Fibroblast of the aortic adventitia (primary cell): ENCODE data around the gene SIK2. TPM values are rescaled to one million over a fixed set of nuclear protein-coding genes. Genes with fewer than 3 reads are reported as not detected.
A peak's percentile ranks its signal among the peaks of the same experiment; 100 is the strongest.

Source experiments
- DNase-seq: peaks from one replicate; pipeline ENCODE4 v3.0.0-alpha.2; 2010; ENCODE audit warnings: low read depth
- H3K4me3 ChIP-seq: 2 replicates; pipeline ENCODE4 v1.5.1; 2011; ENCODE audit warnings: low read depth, mild to moderate bottlenecking, control low read depth, low read length, moderate library complexity
- total RNA-seq: library from RNA; depleted of rRNA; stranded (reverse); fragments of >200 nt; gene quantifications from 2 replicates; pipeline ENCODE4 v1.2.3, GENCODE V29; 2012; ENCODE audit warnings: low replicate concordance
- TF ChIP-seq, protein P1 (sequence below): IDR thresholded peaks from 2 replicates; pipeline ENCODE4 v1.5.1; 2011; ENCODE audit warnings: mild to moderate bottlenecking, low read length, control low read depth, inconsistent platforms; ENCODE audit not compliant: insufficient read depth

The SIK2 gene
- total RNA-seq, 1 donor: 16.6 TPM

DNA sequence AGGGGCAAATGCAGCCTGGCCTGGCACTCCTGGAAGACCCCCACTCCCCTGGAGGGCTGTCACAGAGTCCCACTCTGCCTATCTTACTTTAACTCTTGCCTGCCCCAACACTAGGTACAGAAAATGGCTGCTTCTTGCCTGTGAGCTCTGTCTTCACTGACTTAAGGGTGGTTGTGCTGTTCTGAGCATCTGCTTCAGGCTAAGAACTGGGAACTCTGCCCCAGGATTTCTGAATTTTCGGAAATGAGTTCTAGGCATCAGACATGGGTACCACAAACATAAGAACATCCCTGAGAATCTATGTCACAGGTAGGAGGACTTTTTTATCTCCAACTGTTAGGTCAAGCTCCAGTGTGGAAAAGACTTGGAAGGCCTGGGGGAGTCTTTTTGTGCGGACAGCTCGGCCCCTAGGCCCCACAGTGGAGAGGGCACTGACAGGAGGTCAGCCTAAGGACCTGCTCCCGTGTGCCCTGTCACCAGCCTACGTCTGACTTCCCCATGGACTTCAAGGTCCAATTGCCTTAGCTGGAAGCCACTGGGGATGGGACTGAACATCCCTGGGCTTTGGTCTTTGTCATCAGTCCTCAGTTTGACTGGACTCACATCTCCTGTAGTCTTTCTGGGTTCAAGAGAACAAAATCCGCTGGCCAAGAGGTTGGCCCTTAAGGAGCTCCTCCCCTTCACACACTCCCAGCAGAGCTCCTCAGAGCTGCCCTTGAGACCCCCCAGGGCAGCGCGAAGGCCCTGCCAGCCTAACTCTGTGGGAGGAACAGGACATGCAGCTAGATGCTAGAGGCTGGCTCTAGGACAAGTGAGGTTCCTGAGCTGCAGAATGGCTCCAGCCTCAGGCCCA is 132.1 kb downstream of the SIK2 start:
- no peak overlapping the region for H3K4me3 ChIP-seq
- TF ChIP-seq, protein P1, sequence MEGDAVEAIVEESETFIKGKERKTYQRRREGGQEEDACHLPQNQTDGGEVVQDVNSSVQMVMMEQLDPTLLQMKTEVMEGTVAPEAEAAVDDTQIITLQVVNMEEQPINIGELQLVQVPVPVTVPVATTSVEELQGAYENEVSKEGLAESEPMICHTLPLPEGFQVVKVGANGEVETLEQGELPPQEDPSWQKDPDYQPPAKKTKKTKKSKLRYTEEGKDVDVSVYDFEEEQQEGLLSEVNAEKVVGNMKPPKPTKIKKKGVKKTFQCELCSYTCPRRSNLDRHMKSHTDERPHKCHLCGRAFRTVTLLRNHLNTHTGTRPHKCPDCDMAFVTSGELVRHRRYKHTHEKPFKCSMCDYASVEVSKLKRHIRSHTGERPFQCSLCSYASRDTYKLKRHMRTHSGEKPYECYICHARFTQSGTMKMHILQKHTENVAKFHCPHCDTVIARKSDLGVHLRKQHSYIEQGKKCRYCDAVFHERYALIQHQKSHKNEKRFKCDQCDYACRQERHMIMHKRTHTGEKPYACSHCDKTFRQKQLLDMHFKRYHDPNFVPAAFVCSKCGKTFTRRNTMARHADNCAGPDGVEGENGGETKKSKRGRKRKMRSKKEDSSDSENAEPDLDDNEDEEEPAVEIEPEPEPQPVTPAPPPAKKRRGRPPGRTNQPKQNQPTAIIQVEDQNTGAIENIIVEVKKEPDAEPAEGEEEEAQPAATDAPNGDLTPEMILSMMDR: no peak
- peak; percentile 11 for DNase-seq

DNA sequence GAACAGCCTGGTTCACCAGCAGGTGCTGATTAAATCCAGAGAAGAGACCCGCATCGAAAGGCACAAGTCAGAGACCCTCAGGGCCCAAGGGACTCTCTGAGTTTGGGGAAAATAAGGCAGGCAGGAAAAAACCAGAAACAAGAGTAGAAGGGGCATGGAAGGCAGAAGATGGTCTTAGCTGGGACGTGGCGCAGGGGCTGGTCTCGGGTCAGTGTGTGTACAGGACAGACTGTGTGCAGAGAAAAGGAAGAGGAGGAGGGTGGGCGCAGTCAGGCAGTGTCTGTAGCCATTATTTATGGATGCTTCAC is 132.7 kb downstream of the SIK2 start:
- no peak overlapping the region for H3K4me3 ChIP-seq
- DNase-seq: no peak
- TF ChIP-seq, protein P1: no peak

DNA sequence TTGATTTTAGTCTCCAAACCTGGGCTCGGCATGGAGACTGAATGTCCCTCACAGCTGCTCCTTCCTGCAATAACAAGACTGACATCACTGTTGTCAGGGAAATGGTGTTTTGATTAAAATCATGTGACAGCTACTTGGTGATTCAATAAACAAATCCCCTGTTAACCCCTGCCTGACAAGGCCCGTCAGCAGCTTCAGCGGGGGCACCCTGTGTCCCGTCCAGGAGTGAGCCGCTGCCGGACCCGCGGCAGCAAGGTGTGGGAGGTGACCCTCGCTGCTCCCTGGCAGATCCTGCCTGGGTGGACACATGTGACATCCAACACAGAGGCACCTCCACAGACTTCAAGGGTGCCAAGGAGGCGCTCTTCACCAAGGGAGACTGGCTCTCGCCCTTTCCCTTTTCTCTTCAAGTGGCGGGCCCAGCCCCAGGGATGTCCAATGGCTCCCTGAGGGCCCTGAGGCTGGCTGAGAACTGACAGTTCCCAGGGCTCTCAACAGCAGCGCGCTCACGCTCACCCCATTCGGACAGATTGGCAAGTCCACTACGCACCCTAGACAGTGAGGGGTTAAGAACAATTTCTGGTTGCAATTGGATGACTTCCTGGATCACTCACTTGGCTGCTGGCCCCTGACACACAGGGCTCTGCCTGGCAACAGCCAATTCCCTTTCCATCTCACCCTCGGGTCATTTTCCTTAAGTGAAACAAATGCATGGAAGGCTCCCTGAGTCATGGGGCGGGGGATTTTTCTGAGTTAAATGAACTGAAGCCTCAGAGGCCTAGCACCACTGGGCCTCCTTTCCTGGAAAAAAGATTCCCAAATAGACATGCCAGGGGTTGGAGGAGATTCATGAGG is 133.2 kb downstream of the SIK2 start:
- peak; percentile 99 for DNase-seq
- peak overlapping the region; percentile 49 for H3K4me3 ChIP-seq
- TF ChIP-seq, protein P1: no peak

DNA sequence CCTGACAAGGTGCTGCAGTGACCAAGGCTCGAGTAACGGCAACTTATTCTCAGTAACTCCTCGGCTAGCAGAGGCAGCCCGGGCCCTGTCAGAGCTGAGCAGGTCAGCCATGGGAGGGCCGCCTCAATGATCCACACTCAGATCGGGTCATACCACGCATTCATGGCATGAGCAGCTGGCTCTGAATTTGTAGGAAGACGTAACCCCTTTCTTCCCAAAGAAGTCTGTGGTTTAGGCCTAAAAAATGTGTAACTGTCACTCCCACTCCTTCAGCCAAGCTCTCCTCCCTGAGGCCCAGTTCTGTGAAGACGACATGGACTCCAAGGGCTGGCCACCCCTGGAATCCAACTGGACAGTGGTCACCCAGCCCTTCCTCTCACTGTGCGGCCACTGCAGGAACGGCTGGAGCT is 133.9 kb downstream of the SIK2 start:
- TF ChIP-seq, protein P1: no peak
- no peak overlapping the region for H3K4me3 ChIP-seq
- peak; percentile 79 for DNase-seq

DNA sequence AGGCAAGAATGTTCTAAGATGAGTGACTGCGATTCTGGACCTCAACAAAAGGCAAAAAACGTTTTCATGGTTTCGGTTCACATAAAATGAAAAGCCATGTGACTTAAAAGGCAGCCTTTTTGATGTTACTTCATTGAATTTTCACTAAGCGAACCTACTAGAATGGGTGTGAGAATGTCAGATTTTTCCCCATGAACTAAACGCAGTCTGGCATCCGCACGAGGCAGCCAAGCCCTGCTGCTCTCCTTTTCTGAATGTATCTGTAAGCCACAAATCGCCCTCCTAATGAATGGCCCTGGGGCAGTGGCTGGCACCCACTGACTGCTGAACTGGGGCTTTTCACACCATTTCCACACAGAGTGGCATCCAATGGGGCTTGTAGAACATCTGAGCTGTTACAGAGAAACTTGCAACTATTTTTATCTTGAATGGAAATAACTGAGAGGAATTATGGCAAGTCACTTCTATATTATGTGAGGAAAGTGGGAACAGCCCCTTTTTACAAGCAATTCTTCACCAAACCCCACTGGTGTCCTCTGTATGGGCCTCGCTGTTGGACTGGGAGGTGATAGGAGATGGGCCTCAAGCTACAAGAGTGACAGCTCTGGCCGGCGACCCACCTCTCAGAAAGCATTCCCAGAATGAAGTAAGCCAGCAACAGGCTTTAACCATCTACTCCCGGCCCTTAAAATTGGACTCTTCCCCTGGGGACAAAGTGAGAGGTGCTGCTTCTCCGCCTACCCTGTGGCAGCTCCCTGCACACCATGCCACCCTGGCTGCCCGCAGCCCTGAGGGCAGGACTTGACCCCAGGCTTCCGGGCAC is 134.6 kb downstream of the SIK2 start:
- H3K4me3 ChIP-seq: no peak overlapping the region
- TF ChIP-seq, protein P1: no peak
- peak; percentile 31 for DNase-seq

DNA sequence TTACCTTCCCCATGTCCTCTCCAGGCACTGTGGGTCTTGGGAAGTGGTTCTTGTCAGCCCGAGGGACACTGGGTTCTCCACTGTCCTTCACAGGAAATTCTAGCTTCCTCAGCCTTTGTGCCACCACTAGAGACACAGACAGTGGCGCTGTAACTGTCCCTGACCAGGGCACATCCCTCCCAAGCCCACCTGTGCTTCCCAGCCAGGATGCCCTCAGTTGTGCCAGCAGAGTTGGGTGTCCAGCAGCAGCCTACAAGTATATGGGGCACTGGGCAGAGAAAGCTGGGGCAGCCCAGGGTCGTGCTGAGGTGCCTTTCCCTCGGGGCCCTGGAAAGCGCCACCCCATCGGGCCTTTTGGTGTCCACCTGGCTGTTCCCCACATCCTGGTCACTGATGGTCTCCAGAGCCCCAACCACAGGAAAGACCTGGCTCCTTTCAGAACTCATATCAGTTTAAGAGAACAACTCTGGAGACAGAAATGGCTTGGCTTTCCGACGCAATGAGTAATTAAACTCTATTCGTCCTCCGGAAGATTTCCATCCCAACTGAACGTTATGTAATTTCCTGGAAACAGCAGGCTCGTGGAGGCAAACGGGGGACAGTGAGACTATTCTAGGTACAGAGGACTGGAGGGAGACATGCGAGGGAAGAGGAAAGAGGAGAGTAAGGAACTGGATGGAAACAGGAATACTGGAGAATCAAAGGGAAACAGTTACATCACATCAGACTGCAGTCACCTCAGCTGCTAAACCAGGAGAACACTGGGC is 135.4 kb downstream of the SIK2 start:
- H3K4me3 ChIP-seq: no peak overlapping the region
- TF ChIP-seq, protein P1: no peak
- peak; percentile 66 for DNase-seq
